Stimulated activated CD4-positive, alpha-beta T cell treated with anti-CD3 and anti-CD28 coated beads, Interleukin-12 subunit alpha, Interleukin-12 subunit beta, amount 100 ng/mL, for 4 hours (primary cell): ENCODE data around the gene KCNMA1.
"Not testable (repeated sequence)": the region's sequence is repeated elsewhere in the genome, so short reads cannot be mapped to it uniquely, and the experiment has no call there.

Source experiments
- DNase-seq: peaks from one replicate; pipeline ENCODE4 v3.0.0-alpha.2; 2020

KCNMA1 gene

GRCh38 chr10:77578583-77579227 lies 58.9 kb downstream of the KCNMA1 start:
- no peak for DNase-seq

- DNase-seq: no peak
Observed at GRCh38 chr10:77577666-77578229, 59.9 kb downstream of the KCNMA1 start.

GRCh38 chr10:77576444-77577032 lies 61.1 kb downstream of the KCNMA1 start:
- no peak for DNase-seq

- DNase-seq: no peak
Observed at GRCh38 chr10:77576007-77576367, 61.6 kb downstream of the KCNMA1 start.

GRCh38 chr10:77575271-77576006 lies 62.2 kb downstream of the KCNMA1 start:
- no peak for DNase-seq

GRCh38 chr10:77574438-77574837 lies 63.2 kb downstream of the KCNMA1 start:
- DNase-seq: no peak

GRCh38 chr10:77572520-77572919 lies 65.1 kb downstream of the KCNMA1 start:
- not testable (repeated sequence) for DNase-seq

GRCh38 chr10:77571490-77571889 lies 66.1 kb downstream of the KCNMA1 start:
- no peak for DNase-seq

GRCh38 chr10:77566914-77567566 lies 70.6 kb downstream of the KCNMA1 start:
- DNase-seq: no peak

- DNase-seq: no peak
Observed at GRCh38 chr10:77566236-77566635, 71.4 kb downstream of the KCNMA1 start.

GRCh38 chr10:77565590-77566023 lies 72.0 kb downstream of the KCNMA1 start:
- no peak for DNase-seq

- no peak for DNase-seq
Observed at GRCh38 chr10:77564731-77565589, 72.6 kb downstream of the KCNMA1 start.

GRCh38 chr10:77563638-77564270 lies 73.9 kb downstream of the KCNMA1 start:
- DNase-seq: no peak

- DNase-seq: no peak
Observed at GRCh38 chr10:77562742-77563141, 74.9 kb downstream of the KCNMA1 start.

- DNase-seq: no peak
Observed at GRCh38 chr10:77561991-77562390, 75.6 kb downstream of the KCNMA1 start.

GRCh38 chr10:77560471-77560870 lies 77.1 kb downstream of the KCNMA1 start:
- no peak for DNase-seq

- DNase-seq: no peak
Observed at GRCh38 chr10:77560052-77560451, 77.6 kb downstream of the KCNMA1 start.

GRCh38 chr10:77556990-77557601 lies 80.5 kb downstream of the KCNMA1 start:
- DNase-seq: no peak

GRCh38 chr10:77555591-77556212 lies 81.9 kb downstream of the KCNMA1 start:
- DNase-seq: no peak

GRCh38 chr10:77554996-77555397 lies 82.6 kb downstream of the KCNMA1 start:
- DNase-seq: no peak

- DNase-seq: no peak
Observed at GRCh38 chr10:77553966-77554365, 83.6 kb downstream of the KCNMA1 start.
